ENCODE measurements around the gene CCDC188.

GRCh38 chr22:20128902-20129746 lies 21.7 kb downstream of the CCDC188 start:
- no peak for TF ChIP-seq POLR2AphosphoS5 (IDR thresholded peaks at IDR 0.05)
- TF ChIP-seq CTCF (IDR thresholded peaks at IDR 0.05; ENCODE audit: poor library complexity, severe bottlenecking) = no peak
- no peak for TF ChIP-seq EZH2 (IDR thresholded peaks at IDR 0.05; ENCODE audit: borderline replicate concordance, insufficient read depth, low read length, poor library complexity, severe bottlenecking)
- TF ChIP-seq SMC3 (conservative IDR thresholded peaks at IDR 0.05; ENCODE audit: poor library complexity) = no peak
- no peak for TF ChIP-seq EP300 (conservative IDR thresholded peaks at IDR 0.05; ENCODE audit: poor library complexity, severe bottlenecking)
- TF ChIP-seq, protein P1, sequence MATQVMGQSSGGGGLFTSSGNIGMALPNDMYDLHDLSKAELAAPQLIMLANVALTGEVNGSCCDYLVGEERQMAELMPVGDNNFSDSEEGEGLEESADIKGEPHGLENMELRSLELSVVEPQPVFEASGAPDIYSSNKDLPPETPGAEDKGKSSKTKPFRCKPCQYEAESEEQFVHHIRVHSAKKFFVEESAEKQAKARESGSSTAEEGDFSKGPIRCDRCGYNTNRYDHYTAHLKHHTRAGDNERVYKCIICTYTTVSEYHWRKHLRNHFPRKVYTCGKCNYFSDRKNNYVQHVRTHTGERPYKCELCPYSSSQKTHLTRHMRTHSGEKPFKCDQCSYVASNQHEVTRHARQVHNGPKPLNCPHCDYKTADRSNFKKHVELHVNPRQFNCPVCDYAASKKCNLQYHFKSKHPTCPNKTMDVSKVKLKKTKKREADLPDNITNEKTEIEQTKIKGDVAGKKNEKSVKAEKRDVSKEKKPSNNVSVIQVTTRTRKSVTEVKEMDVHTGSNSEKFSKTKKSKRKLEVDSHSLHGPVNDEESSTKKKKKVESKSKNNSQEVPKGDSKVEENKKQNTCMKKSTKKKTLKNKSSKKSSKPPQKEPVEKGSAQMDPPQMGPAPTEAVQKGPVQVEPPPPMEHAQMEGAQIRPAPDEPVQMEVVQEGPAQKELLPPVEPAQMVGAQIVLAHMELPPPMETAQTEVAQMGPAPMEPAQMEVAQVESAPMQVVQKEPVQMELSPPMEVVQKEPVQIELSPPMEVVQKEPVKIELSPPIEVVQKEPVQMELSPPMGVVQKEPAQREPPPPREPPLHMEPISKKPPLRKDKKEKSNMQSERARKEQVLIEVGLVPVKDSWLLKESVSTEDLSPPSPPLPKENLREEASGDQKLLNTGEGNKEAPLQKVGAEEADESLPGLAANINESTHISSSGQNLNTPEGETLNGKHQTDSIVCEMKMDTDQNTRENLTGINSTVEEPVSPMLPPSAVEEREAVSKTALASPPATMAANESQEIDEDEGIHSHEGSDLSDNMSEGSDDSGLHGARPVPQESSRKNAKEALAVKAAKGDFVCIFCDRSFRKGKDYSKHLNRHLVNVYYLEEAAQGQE (IDR thresholded peaks at IDR 0.05; ENCODE audit: borderline replicate concordance) = no peak

All from neural cell (in vitro differentiated cells).